Peyer's patch (tissue), 4 donors: ENCODE measurements around the gene GFOD1.

Experiments used
- POLR2A ChIP-seq, 2 donors: fragments of 450-650 bp; IDR thresholded peaks; one replicate each; pipeline ENCODE4 v1.5.1; 2017; ENCODE audit warnings: antibody characterized with exemption in 2 of 2, mild to moderate bottlenecking in 2 of 2, moderate library complexity in 2 of 2
- TF ChIP-seq, protein P1 (sequence below), 6 experiments: fragments of 450-650 bp in 4 of 6; fragments of 200-600 bp in 2 of 6; sonication (generic) in 1 of 6; IDR thresholded peaks; one replicate each; pipeline ENCODE4 v1.5.1; 2017 to 2019; ENCODE audit warnings: antibody characterized with exemption in 6 of 6, mild to moderate bottlenecking in 3 of 6, moderate library complexity in 1 of 6

DNA sequence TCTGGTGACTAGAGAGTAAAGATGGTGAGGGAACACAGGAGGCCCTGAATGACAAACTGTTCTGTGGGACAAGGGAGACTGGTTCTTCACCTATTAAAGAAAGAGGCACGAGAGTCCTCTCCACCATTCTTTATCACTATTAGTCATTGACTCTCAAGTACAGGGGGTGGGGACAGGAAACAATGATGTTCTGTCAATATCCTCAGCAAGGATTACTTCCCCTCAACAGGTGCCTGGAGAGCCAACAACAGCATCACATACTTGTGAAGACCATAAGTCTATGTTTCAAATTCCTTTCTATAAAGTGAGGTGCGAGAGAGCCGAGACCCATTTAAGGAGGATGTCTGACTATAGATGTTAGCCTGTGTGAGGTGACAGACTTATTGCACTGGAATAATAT lies 86.6 kb downstream of the GFOD1 start:
- TF ChIP-seq, protein P1, sequence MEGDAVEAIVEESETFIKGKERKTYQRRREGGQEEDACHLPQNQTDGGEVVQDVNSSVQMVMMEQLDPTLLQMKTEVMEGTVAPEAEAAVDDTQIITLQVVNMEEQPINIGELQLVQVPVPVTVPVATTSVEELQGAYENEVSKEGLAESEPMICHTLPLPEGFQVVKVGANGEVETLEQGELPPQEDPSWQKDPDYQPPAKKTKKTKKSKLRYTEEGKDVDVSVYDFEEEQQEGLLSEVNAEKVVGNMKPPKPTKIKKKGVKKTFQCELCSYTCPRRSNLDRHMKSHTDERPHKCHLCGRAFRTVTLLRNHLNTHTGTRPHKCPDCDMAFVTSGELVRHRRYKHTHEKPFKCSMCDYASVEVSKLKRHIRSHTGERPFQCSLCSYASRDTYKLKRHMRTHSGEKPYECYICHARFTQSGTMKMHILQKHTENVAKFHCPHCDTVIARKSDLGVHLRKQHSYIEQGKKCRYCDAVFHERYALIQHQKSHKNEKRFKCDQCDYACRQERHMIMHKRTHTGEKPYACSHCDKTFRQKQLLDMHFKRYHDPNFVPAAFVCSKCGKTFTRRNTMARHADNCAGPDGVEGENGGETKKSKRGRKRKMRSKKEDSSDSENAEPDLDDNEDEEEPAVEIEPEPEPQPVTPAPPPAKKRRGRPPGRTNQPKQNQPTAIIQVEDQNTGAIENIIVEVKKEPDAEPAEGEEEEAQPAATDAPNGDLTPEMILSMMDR (IDR thresholded peaks at IDR 0.05): no peak
- no peak for TF ChIP-seq POLR2A (IDR thresholded peaks at IDR 0.05)
